ENCODE results near the gene ARF1.
A peak's percentile ranks its signal among the peaks of the same experiment; 100 is the strongest.

Gene ARF1

GRCh38 chr1:228140724-228141225, 58.3 kb downstream of the ARF1 start:
- ChIA-PET POLR2A (interaction anchor here (0.8 to 2.2 kb wide), 10 partner anchors 8 to 346 kb away, joined by 3 to 38 read pairs (median 4); partner anchors contain the start of genes IBA57, MRPL55 and RNF187), CTCF (interaction anchor here (0.6 to 2.2 kb wide), 3 partner anchors 10 to 29 kb away, joined by 3 to 12 read pairs (median 4); no protein-coding TSS in a partner anchor)
- Histone ChIP-seq H3K27ac (ENCODE audit: extremely low read depth, low read depth, low read length) (peak overlapping the region; percentile 74), H3K9me3 (ENCODE audit: control insufficient read depth, insufficient read depth, low read depth, low read length) (no peaks in the 10 kb centered on the region), H3K4me1 (ENCODE audit: control insufficient read depth, insufficient read depth, low read length) (peaks cover 13% of the 10 kb centered on the region), H3K36me3 (ENCODE audit: control insufficient read depth in 2 of 2, insufficient read depth in 1 of 2, low read length in 2 of 2) (peaks cover 0 to 21% of the 10 kb centered on the region in 2 experiments; a peak in 1 of 3 replicates), H3K4me3 (ENCODE audit: low read depth, low read length) (peak overlapping the region; percentile 90)
- no peak for TF ChIP-seq ZNF585B (tag by site-specific recombination; IDR thresholded peaks at IDR 0.05)
- no peak for TF ChIP-seq ZNF521 (tag by site-specific recombination; IDR thresholded peaks at IDR 0.05)
- 0 out of 2 replicates have a peak, but pooled peaks have one; percentile 4 for TF ChIP-seq ZNF600 (tag by site-specific recombination; IDR thresholded peaks at IDR 0.05)
- no peak for TF ChIP-seq ZNF2 (tag by site-specific recombination; IDR thresholded peaks at IDR 0.05)
- peak; percentile 91 for TF ChIP-seq ZBTB20 (tag by site-specific recombination; IDR thresholded peaks at IDR 0.05)
- TF ChIP-seq ZNF133 (tag by site-specific recombination; IDR thresholded peaks at IDR 0.05), result no peak
- no peak for TF ChIP-seq ZNF239 (tag by site-specific recombination; IDR thresholded peaks at IDR 0.05)
- TF ChIP-seq ZNF580 (tag by site-specific recombination; IDR thresholded peaks at IDR 0.05), result no peak
- no peak for TF ChIP-seq ZNF670 (tag by site-specific recombination; IDR thresholded peaks at IDR 0.05; ENCODE audit: low read depth)
- TF ChIP-seq ZNF18 (tag by site-specific recombination; IDR thresholded peaks at IDR 0.05), result peak; percentile 12; the same call in 1 of the 2 replicates
- no peak for TF ChIP-seq ZNF777 (tag by site-specific recombination; IDR thresholded peaks at IDR 0.05; ENCODE audit: borderline replicate concordance)
- no peak for TF ChIP-seq ZNF311 (tag by site-specific recombination; IDR thresholded peaks at IDR 0.05; ENCODE audit: borderline replicate concordance)
- no peak for TF ChIP-seq PATZ1 (tag by site-specific recombination; IDR thresholded peaks at IDR 0.05)
- no peak for TF ChIP-seq ZNF560 (tag by site-specific recombination; IDR thresholded peaks at IDR 0.05; ENCODE audit: borderline replicate concordance)
- 0 out of 2 replicates have a peak, but pooled peaks have one; percentile 4 for TF ChIP-seq ZNF121 (tag by site-specific recombination; IDR thresholded peaks at IDR 0.05)
- no peak for TF ChIP-seq TSHZ1 (tag by site-specific recombination; IDR thresholded peaks at IDR 0.05; ENCODE audit: borderline replicate concordance)
- TF ChIP-seq ZNF341 (tag by site-specific recombination; IDR thresholded peaks at IDR 0.05; ENCODE audit: low read depth), result 0 out of 2 replicates have a peak, but pooled peaks have one; percentile 6
- TF ChIP-seq ZNF335 (tag by site-specific recombination; conservative IDR thresholded peaks at IDR 0.05), result peak; percentile 96
- peak; percentile 54 for TF ChIP-seq ZIC2 (tag by site-specific recombination; IDR thresholded peaks at IDR 0.05)
- TF ChIP-seq SP7 (tag by site-specific recombination; IDR thresholded peaks at IDR 0.05), result no peak
- no peak for TF ChIP-seq GLIS1 (tag by site-specific recombination; IDR thresholded peaks at IDR 0.05)
- no peak for TF ChIP-seq ZNF140 (tag by site-specific recombination; IDR thresholded peaks at IDR 0.05)
- TF ChIP-seq ZNF555 (tag by site-specific recombination; conservative IDR thresholded peaks at IDR 0.05), result no peak
- no peak for TF ChIP-seq SCRT1 (tag by site-specific recombination; IDR thresholded peaks at IDR 0.05; ENCODE audit: borderline replicate concordance)
- no peak for TF ChIP-seq ELK4 (IDR thresholded peaks at IDR 0.05; ENCODE audit: borderline replicate concordance, low read depth, low read length)

Measured in HEK293 (cell line).